Measurements from ENCODE around the gene ATP5MC2. TPM values are rescaled to one million over a fixed set of nuclear protein-coding genes. Genes with fewer than 3 reads are reported as not detected.

ATP5MC2 gene
- total RNA-seq, 1 experiment from 2014 or later, result 173 TPM

GRCh38 chr12:53710091-53710490 is 34.2 kb upstream of the ATP5MC2 start:
- intact Hi-C loops (cut with micrococcal nuclease; ENCODE audit: unreplicated experiment), result no loop called here
- H3K36me3 Mint-ChIP-seq (ENCODE audit: insufficient read depth, unreplicated experiment), result no peaks in the 10 kb centered on the region
- BruUV-seq (replicated peaks), result no TSS peak
- no peaks in the 10 kb centered on the region for H3K9me3 Mint-ChIP-seq (ENCODE audit: low read depth, unreplicated experiment)
- no peak for TF ChIP-seq CTCF (IDR thresholded peaks at IDR 0.05; ENCODE audit: unreplicated experiment)
- H3K27me3 Mint-ChIP-seq (ENCODE audit: unreplicated experiment), result peaks cover 85% of the 10 kb centered on the region
- no peak overlapping the region for H3K4me3 Mint-ChIP-seq (ENCODE audit: low read depth, unreplicated experiment)
- no peaks in the 10 kb centered on the region for H3K4me1 Mint-ChIP-seq (ENCODE audit: low read depth, unreplicated experiment)
- no peak for DNase-seq
- CTCF ChIA-PET, result no interaction called here
- no peak overlapping the region for H3K27ac Mint-ChIP-seq (ENCODE audit: unreplicated experiment)

- Mint-ChIP-seq H3K27ac (ENCODE audit: unreplicated experiment) (no peak overlapping the region), H3K4me1 (ENCODE audit: low read depth, unreplicated experiment) (no peaks in the 10 kb centered on the region), H3K4me3 (ENCODE audit: low read depth, unreplicated experiment) (no peak overlapping the region), H3K9me3 (ENCODE audit: low read depth, unreplicated experiment) (no peaks in the 10 kb centered on the region), H3K36me3 (ENCODE audit: insufficient read depth, unreplicated experiment) (no peaks in the 10 kb centered on the region), H3K27me3 (ENCODE audit: unreplicated experiment) (peaks cover 89% of the 10 kb centered on the region)
- TF ChIP-seq CTCF (IDR thresholded peaks at IDR 0.05; ENCODE audit: unreplicated experiment), result no peak
- intact Hi-C loops (cut with micrococcal nuclease; ENCODE audit: unreplicated experiment), result no loop called here
- CTCF ChIA-PET, result no interaction called here
- BruUV-seq (replicated peaks), result no TSS peak
- DNase-seq, result no peak
Measured at GRCh38 chr12:53709671-53710070, 33.8 kb upstream of the ATP5MC2 start.

GRCh38 chr12:53706080-53706479 is 30.2 kb upstream of the ATP5MC2 start:
- Mint-ChIP-seq H3K4me3 (ENCODE audit: low read depth, unreplicated experiment) (no peak overlapping the region), H3K9me3 (ENCODE audit: low read depth, unreplicated experiment) (no peaks in the 10 kb centered on the region), H3K36me3 (ENCODE audit: insufficient read depth, unreplicated experiment) (no peaks in the 10 kb centered on the region), H3K4me1 (ENCODE audit: low read depth, unreplicated experiment) (no peaks in the 10 kb centered on the region), H3K27me3 (ENCODE audit: unreplicated experiment) (peaks cover 98% of the 10 kb centered on the region), H3K27ac (ENCODE audit: unreplicated experiment) (no peak overlapping the region)
- DNase-seq, result no peak
- no TSS peak for BruUV-seq (replicated peaks)
- intact Hi-C loops (cut with micrococcal nuclease; ENCODE audit: unreplicated experiment), result no loop called here
- TF ChIP-seq CTCF (IDR thresholded peaks at IDR 0.05; ENCODE audit: unreplicated experiment), result no peak
- CTCF ChIA-PET, result no interaction called here

- no TSS peak for BruUV-seq (replicated peaks)
- CTCF ChIA-PET, result interaction anchor here (1.0 kb wide), 1 partner anchor 42 kb away, joined by 4 read pairs; no protein-coding TSS in a partner anchor
- intact Hi-C loops (cut with micrococcal nuclease; ENCODE audit: unreplicated experiment), result no loop called here
- no peaks in the 10 kb centered on the region for H3K9me3 Mint-ChIP-seq (ENCODE audit: low read depth, unreplicated experiment)
- no peak for TF ChIP-seq CTCF (IDR thresholded peaks at IDR 0.05; ENCODE audit: unreplicated experiment)
- no peaks in the 10 kb centered on the region for H3K4me1 Mint-ChIP-seq (ENCODE audit: low read depth, unreplicated experiment)
- peaks cover 98% of the 10 kb centered on the region for H3K27me3 Mint-ChIP-seq (ENCODE audit: unreplicated experiment)
- H3K36me3 Mint-ChIP-seq (ENCODE audit: insufficient read depth, unreplicated experiment), result no peaks in the 10 kb centered on the region
- H3K27ac Mint-ChIP-seq (ENCODE audit: unreplicated experiment), result no peak overlapping the region
- DNase-seq, result no peak
- no peak overlapping the region for H3K4me3 Mint-ChIP-seq (ENCODE audit: low read depth, unreplicated experiment)
Measured at GRCh38 chr12:53703756-53704155, 27.9 kb upstream of the ATP5MC2 start.

All from Calu3 (cell line).